A204.1 (cell line): ENCODE measurements around the gene CLCF1.
"Not testable (repeated sequence)": the region's sequence is repeated elsewhere in the genome, so short reads cannot be mapped to it uniquely, and the experiment has no call there.

Experiments used
- FAIRE-seq: peaks from 2 replicates; lab custom pipeline; 2012; peaks lifted over from hg19 to GRCh38; lab: Jason Lieb, UNC

CLCF1 gene

DNA sequence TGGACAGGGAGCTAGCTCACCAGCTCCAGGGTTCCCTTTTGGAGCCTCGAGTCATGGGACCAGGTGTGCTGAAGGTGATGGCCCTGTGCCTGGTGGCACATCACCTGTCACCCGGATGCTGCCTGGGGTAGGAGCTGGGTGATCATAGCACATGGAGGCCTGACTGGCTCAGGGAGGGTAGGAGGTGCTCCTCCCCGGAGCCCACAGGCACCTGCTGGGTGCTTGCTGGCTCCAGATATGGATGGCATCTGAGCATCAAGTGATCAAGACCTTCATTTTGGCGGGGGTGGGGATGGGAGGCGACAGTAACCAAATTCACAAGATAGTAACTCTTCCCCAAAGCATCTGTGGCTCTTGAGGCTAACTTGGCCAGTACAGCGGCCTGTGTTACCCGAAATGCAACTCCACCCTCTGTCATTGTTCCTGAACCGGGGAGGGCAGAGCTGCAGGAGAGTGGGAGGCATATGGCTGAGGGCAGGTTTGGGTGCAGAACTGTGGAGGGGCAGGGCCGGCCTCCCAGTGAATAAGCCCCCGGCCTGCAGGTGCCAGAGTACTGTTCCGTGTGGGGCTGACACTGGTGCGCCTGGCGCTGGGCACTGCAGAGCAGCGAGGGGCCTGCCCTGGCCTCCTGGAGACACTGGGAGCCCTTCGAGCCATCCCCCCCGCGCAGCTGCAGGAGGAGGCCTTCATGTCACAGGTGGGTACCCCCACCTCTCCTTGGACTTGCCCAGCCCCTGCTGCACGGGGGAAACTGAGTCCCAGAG lies 35.2 kb upstream of the CLCF1 start:
- no peak for FAIRE-seq

DNA sequence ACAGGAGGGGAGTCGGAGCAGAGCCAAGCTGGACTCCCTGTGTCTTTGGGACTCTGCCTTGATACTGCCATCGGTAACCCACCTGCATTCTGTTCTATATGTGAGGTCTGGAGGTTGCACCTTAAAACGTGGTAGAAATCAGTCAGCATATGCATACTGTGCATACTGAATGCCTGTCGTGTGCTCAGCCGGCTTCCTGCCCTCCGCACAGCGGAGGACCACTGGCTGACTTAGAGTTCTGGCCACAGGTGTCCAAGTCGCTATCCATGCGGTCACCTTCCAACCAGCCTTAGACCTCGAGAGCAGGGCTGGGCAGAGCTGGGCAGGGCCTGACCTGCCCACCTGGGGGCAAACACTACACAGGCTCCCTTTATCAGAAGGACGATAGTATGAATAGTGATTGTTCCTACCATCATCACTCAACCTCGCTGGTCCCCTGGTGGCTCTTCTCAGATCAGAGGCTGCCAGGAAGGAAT lies 34.3 kb upstream of the CLCF1 start:
- FAIRE-seq = no peak

DNA sequence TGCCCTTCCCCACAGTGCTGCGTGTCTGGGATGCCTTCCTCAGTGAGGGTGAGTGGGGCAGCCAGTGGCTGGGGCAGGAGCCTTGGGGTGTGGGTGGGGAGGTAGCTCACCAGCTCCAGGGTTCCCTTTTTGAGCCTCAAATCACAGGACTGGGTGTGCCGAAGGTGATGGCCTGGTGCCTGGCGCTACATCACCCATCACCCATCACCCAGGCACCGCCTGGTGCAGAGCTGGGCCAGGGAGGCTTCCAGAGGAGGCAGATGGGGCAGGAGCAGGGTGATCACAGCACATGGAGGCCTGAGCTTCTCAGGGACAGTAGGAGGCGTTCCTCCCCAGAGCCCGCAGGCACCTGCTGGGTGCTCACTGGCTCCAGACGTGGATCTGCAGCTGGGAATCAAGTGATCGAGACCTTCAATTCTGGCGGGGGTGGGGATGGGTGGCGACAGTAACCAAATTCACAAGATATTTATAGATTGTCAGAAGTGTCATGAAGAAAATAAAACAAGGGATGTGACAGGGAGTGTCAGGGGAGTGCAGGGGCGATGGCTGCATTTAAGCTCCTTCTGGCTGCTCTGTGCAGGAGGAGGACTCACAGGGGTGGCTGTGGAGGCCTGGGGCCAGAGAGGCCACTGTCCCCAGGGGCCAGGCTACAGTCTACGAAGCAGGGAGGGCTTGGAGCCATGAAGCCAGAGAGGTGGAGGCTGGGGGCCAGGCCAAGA lies 33.7 kb upstream of the CLCF1 start:
- FAIRE-seq = no peak

DNA sequence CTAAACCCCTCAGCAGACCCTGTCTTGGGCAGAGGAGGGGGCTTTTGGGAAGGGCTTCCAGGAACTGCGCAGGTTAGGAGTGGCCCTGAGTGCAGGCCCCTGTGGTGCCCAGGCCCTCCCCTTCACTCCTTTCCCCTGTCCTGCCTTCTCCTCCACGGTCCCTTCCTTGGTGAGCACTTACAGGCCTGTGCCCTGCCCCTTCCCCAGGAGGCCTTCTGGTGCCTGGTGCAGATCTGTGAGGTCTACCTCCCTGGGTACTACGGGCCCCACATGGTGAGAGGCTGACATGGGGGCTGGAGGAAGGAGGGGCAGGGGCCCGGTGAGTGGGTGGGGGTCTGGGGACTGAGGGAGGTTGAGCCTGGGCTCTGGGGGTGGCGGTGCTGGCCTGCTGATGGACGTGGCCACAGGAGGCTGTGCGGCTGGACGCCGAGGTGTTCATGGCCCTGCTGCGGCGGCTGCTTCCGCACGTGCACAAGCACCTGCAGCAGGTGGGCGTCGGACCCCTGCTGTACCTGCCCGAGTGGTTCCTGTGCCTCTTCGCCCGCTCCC lies 33.1 kb upstream of the CLCF1 start:
- no peak for FAIRE-seq

DNA sequence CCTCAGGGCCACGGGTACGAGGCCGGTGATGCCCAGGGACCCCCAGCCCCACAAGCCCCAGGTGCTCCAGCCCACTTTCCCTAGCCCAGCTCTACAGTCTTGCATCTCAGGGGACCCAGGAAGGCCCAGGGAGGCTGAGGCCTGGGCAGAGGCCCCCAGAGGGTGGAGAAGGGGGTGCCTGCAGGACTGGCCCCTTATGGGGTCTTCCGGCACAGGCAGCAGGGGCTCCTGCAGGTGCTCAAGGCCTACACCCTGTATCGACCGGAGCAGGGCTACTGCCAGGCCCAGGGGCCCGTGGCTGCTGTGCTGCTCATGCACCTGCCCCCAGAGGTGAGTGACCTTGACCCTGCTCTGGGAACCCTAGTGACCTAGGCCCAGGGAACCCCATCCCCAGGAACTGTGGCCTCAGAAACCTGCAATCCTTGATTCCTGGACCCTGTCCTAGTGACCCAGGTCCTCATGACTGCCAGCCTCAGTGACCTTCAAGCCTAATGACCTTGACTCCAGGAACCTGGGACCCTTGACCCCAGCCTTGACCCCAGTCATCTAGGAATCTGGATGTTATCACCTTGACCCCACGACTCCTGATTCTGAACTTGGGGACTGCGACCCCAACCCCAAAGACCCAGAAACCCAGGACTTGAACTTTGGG lies 32.4 kb upstream of the CLCF1 start:
- FAIRE-seq = no peak

DNA sequence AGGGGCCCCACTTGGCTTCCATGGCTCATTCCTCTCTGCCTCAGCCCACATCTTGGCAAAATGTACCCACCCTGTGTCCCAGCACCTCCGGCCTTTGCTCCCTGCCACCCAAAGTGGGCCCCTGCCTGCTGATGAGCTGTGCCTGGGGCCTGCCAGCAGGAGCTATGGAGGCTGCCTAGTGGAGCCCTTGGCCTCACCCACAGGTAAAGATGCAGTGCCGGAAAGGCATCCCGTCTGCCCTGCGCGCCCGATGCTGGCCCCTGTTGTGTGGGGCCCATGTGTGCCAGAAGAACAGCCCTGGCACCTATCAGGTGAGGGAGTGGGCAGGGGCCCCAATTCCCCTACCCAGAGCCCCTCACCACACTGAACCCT lies 31.8 kb upstream of the CLCF1 start:
- FAIRE-seq = no peak

DNA sequence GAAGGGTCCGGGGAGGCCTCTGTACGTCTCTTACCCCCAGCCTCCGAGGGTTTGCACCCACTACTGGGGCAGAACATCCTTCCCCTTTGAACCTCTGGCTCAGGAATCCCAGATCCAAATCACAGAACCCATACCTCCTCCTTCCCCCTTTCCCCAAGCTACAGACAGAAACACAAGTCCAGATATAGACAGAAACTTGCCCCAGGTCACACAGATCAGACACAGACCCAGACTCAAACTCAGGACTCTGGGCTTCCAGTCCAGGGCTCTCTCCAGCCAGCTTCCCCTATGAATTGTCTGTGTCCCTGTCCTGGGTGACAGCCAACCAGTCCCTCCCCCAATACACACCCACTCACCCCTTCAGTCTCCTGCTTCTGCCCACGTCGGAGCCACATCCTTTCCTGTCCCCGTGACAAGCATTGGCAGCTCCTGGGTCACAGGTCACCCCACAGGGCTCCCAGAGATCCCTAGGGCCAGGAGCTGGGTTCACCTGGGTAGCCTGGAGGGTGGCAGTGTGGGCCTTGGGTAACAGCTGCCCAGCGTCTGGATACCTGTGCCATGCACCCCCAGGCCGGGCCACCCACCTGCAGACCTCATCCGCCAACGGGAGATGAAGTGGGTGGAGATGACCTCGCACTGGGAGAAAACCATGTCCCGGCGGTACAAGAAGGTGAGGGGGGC lies 31.3 kb upstream of the CLCF1 start:
- FAIRE-seq = no peak

DNA sequence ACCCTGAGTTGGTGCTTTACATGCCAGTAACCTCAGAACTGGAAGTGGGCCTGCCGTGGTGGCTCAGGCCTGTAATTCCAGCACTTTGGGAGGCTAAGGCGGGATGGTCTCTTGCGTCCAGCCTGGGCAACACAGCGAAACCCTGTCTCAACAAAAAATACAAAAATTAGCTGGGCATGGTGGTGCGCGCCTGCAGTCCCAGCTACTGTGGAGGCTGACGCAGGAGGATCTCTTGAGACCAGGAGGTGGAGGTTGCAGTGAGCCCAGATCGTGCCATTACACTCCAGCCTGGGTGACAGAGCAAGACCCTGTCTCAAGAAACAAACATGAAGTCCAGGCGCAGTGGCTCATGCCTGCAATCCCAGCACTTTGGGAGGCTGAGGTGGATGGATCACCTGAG lies 29.7 kb upstream of the CLCF1 start:
- not testable (repeated sequence) for FAIRE-seq

DNA sequence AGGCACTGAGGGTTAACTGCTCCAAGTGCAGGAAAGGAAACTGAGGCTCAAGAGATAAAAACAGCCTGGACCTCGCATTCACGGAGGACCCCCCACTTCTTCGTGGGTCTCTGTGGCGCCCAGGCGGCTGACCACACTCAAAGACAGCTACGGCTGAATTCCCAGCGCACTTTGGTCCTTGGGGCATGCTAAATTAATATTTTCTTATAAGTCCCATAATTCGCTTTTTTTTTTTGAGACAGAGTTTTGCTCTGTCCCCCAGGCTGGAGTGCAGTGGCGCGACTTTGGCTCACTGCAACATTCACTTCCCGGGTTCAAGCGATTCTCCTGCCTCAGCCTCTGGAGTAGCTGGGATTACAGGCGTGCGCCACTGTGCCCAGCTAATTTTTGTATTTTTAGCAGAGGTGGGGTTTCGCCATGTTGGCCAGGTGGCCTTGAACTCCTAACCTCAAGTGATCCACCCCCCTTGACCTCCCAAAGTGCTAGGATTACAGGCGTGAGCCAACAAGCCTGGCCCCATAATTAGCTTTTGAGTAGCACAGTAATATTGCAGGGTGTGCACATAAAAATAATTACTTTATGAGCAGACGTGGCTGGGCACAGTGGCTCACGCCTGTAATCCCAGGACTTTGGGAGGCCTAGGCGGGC lies 28.9 kb upstream of the CLCF1 start:
- not testable (repeated sequence) for FAIRE-seq

DNA sequence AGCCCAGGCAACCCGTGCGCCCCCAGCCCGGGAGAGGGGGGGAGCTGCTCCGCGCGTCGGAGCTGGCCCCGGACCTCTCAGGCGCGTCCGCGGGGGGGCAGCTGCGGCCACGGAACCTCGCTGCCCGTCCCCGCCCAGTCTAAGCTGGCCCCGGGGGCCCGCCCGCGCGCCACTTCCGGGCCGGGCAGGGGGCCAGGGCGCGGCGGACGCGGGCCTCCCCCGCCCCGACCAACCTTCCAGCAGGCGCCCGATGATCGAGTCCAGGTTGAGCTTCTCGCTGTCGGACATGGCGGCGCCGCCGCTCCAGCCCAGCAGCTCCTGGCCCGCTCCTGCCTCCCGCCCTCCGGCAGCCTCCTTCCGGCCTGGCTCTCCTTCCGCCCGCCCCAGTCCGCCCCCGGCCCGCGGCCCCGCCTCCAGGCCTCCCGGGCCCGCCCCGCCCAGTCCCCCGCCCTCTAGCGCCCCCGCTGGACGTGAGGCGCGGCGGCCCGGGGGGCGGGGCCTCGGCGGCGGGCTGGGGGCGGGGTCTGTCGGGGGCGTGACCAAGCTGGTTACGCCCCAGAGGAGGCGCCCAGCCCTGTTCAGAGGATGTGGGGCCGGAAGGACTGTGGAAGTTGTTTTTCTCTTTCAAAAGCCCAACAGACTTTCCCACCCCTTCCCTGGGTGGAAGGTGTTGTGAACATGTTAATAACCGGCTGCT lies 28.2 kb upstream of the CLCF1 start, which contains the start of gene PPP1CA:
Gene PPP1CA, minus strand, starts transcription at position 364 of the 697 bp plus-strand sequence. Its CDS starts 76 bp downstream, at position 288.
- FAIRE-seq = no peak

DNA sequence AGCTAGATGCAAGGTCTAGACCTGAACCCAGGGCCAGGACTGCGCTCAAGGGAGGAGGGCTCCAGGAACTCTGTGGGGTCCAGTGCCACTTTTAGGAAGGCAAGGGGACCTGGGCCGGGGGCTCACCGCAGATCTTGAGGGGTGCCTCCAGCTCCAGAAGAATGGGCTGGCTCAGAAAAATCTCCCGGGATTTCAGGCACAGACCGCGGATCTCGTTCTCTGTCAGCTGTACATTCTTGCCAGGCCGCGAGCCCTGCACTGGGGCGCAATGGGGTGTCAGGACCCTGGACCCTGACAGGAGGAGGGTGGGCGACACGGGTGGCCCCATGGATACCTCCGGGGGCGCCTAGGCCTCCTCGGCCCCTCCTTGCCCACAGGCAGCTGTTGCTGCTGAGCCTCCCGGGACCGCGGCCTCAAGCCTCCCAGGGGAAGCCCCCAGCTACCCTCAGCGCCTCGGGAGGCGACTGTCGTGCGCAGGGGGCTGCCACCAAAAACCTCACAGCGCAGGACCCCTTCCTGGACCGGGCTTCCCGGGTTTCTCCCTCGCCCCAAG lies 27.6 kb upstream of the CLCF1 start:
- FAIRE-seq = no peak

DNA sequence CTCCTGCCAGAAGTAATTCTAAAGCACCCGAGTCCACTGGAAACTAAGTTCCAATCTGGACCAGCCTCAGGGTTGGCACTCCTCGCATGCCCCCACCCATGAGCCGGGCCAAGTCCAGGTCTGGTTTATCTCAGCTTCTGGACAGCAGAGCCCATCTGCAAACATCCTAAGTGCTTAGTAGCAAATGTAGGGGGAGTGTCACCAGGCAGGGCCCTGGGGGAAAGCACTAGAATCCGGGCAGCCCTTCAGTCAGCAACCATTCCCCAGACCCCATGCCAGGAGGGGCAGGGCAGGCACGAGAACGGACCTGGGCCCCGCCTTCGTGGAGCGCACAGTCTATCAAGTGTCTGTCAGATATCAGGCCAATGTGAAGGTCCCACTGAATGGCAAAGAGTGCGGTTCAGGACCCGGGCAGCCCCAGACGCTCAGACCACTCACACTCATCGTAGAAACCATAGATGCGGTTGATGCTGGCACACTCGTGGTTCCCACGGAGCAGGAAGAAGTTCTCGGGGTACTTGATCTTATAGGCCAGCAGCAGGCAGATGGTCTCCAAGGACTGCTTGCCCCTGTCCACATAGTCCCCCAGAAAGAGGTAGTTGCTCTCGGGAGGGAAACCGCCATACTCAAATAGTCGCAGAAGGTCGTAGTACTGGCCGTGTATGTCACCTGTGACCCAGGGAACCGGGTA lies 27.0 kb upstream of the CLCF1 start:
- FAIRE-seq = no peak

DNA sequence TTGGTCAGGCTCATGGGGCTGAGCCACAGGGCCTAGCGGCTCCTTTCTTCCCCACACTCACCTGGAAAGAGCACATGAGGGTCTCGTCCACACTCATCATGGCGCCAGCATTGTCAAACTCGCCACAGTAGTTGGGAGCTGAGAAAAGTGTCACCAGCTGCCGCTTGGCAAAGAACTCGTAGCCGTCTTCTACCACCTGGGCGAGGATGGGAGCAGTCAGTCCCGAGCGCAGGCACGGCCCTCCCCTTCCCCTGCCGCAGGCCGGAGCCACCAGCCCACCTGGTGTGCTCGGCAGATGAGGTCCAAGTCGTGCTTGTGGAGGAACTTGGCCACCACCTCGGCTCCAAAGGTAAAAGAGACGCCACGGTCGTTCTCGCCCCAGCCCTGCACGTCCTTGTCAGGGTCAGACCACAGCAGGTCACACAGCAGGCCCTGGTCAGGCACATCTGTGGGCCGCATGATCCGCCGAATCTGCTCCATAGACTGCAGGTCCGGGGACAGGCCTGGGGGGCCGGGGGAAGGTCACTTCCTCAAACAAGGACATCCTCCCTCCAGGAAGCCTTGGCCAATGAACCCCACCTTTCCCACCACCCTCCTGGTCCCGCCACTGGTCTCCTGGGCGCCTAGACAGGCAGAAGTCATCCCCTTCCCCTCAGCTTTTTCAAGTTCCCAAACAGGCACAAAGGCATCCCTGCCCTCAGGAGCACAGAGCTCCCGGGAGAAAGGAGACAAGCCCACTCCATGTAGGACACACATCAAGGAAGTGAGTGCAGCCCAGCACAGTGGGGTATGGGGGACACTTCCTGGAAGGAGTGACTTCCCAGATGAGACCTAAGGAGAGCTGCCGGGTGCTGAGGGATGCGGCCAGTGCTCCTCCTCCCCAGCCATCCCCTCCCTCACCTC lies 25.5 kb upstream of the CLCF1 start:
- FAIRE-seq = no peak

DNA sequence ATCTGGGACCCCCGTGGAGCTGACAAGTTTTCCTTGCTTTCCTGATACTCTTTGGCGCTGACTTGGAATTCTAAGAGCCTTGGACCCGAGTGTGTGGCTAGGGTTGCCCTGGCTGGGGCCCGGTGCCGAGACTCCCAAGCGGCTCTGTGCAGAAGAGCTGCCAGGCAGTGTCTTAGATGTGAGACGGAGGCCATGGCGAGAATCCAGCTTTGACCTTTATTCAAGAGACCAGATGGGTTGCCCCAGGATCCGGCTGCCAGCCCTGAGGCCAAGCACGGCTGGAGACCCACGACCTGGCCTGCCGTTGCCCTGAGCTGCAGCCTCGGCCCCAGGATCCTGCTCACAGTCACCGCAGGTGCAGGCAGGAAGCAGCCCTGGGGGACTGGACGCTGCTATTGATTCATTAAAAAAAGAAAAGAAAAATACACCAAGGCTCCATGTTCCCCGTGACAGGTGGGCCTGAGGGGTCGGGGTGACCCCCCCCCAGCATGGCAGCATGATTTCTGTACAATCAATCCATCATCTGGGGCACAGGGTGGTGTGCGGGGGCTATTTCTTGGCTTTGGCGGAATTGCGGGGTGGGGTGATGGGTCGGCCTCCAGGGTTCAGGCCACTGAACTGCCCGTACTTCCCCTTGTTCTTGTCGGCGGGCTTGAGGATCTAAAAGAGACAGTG lies 24.7 kb upstream of the CLCF1 start:
- FAIRE-seq = no peak

DNA sequence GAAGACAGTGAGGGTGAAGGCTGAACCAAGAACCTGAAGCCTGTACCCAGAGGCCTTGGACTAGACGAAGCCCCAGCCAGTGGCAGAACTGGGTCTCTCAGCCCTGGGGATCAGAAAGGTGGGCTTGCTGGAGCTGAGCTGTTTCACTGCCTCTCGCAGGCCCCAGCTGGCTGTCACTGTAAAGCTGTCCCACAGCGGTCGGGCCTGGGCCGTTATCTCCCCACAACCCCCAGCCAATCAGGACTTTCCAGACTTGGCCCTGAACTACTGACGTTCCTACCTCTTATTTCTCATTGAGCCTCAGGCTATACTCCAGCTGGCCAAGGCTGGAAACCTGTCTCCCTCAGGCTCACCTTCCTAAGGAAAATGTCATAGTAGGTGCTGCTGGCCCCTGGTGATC lies 24.1 kb upstream of the CLCF1 start:
- no peak for FAIRE-seq

DNA sequence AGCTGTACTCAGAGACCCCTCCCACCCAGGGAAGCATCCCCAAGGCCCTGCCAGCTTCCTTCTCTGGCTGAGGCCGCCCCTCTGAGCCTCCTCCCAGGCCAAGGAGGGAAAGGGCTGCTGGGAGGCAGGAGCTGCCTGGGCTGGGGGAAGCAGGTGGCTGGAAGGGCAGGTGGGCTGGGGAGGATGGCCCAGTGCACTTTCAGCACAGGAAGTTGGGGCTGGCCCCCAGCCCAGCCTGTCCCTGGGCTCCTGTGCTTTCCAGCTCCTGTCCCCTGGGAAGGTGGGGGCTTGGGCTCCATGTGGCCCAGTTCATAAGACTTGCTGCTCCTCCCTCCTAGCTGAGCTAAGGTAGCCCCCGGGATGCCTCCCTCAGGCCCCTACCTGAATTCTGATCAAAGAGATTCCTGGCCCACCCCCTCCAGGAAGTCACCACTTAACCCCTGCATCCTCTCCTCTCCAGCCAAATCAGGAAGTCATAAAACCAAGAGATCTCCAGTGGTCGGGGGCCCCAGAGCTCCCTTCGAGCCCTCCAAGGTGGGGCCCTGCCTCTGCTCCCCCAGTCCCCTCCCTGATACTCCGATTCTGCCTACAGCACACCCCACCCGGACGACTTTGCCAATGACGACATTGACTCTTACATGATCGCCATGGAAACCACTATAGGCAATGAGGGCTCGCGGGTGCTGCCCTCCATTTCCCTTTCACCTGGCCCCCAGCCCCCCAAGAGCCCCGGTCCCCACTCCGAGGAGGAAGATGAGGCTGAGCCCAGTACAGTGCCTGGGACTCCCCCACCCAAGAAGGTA lies 23.4 kb upstream of the CLCF1 start:
- FAIRE-seq = no peak

DNA sequence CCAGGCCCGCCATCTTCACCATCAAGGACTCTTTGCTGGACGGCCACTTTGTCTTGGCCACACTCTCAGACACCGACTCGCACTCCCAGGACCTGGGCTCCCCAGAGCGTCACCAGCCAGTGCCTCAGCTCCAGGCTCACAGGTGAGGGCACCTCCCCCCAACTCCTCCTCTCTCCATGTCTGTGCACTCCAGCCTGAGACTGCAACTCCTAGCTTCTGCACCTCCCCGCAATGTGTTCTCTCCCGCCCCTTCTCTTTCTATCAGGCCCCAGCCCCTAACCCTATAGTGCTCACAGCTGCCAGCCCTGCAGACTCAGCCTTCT lies 22.8 kb upstream of the CLCF1 start:
- no peak for FAIRE-seq
